Endodermal cell (in vitro differentiated cells): ENCODE results near the gene TXK. TPM values are rescaled to one million over a fixed set of nuclear protein-coding genes. Genes with fewer than 3 reads are reported as not detected.

Source experiments
- DNase-seq: peaks from one replicate; pipeline ENCODE4 v3.0.0-alpha.2; 2017
- H3K27ac ChIP-seq: 2 replicates; pipeline ENCODE4 v1.5.1; 2013; ENCODE audit warnings: mild to moderate bottlenecking, low read depth, low read length, moderate library complexity
- H3K27me3 ChIP-seq: 2 replicates; pipeline ENCODE4 v1.6.1; 2013; ENCODE audit warnings: mild to moderate bottlenecking, low read length, moderate library complexity; ENCODE audit not compliant: insufficient read depth, control insufficient read depth, poor library complexity, severe bottlenecking
- H3K36me3 ChIP-seq: 2 replicates; pipeline ENCODE4 v1.7.0; 2013; ENCODE audit warnings: mild to moderate bottlenecking, low read length, moderate library complexity; ENCODE audit not compliant: control insufficient read depth, insufficient read depth
- H3K4me1 ChIP-seq: one replicate; pipeline ENCODE4 v1.7.0; 2013; ENCODE audit warnings: low read length; ENCODE audit not compliant: control insufficient read depth, insufficient read depth
- H3K4me3 ChIP-seq: 2 replicates; pipeline ENCODE4 v1.5.1; 2013; ENCODE audit warnings: mild to moderate bottlenecking, low read length, moderate library complexity
- H3K9ac ChIP-seq: 2 replicates; pipeline ENCODE4 v1.6.1; 2013; ENCODE audit warnings: mild to moderate bottlenecking, low read length, moderate library complexity; ENCODE audit not compliant: poor library complexity, severe bottlenecking; ENCODE audit errors: extremely low read depth
- H3K9me3 ChIP-seq: 2 replicates; pipeline ENCODE4 v1.6.1; 2013; ENCODE audit warnings: mild to moderate bottlenecking, low read length, moderate library complexity; ENCODE audit not compliant: control insufficient read depth
- H3K27ac Mint-ChIP-seq: 2 replicates; pipeline ENCODE4 v1.8.0; 2020; ENCODE audit warnings: mixed read lengths
- H3K27me3 Mint-ChIP-seq: 2 replicates; pipeline ENCODE4 v1.8.0; 2021; ENCODE audit warnings: mild to moderate bottlenecking, mixed read lengths; ENCODE audit not compliant: insufficient read depth
- H3K36me3 Mint-ChIP-seq: 2 replicates; pipeline ENCODE4 v1.8.0; 2020; ENCODE audit warnings: low read depth, mixed read lengths
- H3K4me1 Mint-ChIP-seq: 2 replicates; pipeline ENCODE4 v1.8.0; 2020; ENCODE audit warnings: mixed read lengths
- H3K4me3 Mint-ChIP-seq: 2 replicates; pipeline ENCODE4 v1.8.0; 2020; ENCODE audit warnings: mild to moderate bottlenecking, moderate library complexity, mixed read lengths
- H3K9me3 Mint-ChIP-seq: 2 replicates; pipeline ENCODE4 v1.8.0; 2020; ENCODE audit warnings: mild to moderate bottlenecking, mixed read lengths
- WGBS, 2 experiments: methylation state at CpG; one replicate each; pipeline versions ENCODE4 v1.1.5 to v1.1.7; 2013; ENCODE audit warnings: missing lambda C conversion rate in 2 of 2, mixed read lengths in 1 of 2; ENCODE audit not compliant: insufficient coverage in 1 of 2, insufficient read length in 1 of 2; 5-methylcytosine and 5-hydroxymethylcytosine counted together
- total RNA-seq, 2 donors: library from RNA; stranded (reverse); fragmentation: NEBNext Ultra II Directional in 1 of 2; extraction: Animal tissue kit (Norgen Biotek cat#: 25700) in 1 of 2; gene quantifications; 2 replicates in 1 of 2; 3 replicates in 1 of 2; pipeline ENCODE4 v1.2.1, GENCODE V29; 2021
- TF ChIP-seq, protein P1 (sequence below): fragments of 200-600 bp; sonication (generic); conservative IDR thresholded peaks from 2 replicates; pipeline ENCODE4 v1.5.0; 2021; ENCODE audit warnings: antibody characterized with exemption, mild to moderate bottlenecking

TXK gene
- total RNA-seq, 2 donors from 2014 or later: 0.66 to 0.68 TPM

DNA sequence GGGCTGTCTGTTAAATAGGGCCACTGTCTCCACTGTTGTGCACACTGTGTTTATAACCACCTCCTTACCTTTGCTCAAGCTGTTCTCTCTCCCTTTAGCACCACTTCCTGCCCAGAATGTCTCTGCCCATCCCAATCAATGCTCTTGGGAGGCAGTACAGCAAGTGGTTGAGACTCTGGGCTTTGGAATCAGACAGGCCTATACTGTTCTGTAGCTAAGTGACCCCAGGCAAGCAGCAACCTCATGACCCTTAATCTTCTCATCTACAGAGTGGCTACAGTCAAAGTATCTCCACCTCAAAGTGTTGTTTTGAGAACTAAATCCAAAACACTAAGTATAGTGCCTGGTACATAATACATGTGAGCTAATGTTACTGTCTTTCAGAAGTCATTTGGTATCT lies 3.8 kb upstream of the TXK start:
- no peaks in the 10 kb centered on the region for H3K4me1 ChIP-seq
- H3K27ac Mint-ChIP-seq: no peak overlapping the region

DNA sequence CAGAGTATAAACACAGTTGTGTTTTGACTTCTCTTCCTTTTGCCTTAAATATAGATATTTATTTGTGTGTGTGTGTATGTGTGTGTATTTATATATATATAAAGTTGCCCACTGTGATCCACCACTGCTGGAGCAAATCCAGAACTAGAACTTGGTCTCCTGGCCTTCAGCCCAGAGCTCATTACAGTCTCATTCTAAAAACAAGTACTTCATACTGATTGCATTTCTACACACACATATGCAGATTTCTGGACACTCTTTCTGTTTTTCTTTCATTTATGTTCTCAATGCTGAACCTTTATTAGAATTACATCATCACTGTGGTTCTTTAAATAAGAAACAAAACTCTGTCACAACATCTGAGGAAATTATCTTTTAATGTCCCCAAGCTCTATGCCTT lies 381 bp downstream of the TXK start:
- TF ChIP-seq, protein P1, sequence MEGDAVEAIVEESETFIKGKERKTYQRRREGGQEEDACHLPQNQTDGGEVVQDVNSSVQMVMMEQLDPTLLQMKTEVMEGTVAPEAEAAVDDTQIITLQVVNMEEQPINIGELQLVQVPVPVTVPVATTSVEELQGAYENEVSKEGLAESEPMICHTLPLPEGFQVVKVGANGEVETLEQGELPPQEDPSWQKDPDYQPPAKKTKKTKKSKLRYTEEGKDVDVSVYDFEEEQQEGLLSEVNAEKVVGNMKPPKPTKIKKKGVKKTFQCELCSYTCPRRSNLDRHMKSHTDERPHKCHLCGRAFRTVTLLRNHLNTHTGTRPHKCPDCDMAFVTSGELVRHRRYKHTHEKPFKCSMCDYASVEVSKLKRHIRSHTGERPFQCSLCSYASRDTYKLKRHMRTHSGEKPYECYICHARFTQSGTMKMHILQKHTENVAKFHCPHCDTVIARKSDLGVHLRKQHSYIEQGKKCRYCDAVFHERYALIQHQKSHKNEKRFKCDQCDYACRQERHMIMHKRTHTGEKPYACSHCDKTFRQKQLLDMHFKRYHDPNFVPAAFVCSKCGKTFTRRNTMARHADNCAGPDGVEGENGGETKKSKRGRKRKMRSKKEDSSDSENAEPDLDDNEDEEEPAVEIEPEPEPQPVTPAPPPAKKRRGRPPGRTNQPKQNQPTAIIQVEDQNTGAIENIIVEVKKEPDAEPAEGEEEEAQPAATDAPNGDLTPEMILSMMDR: no peak
- no peaks in the 10 kb centered on the region for H3K36me3 ChIP-seq
- no peaks in the 10 kb centered on the region for H3K27me3 Mint-ChIP-seq
- H3K27ac Mint-ChIP-seq: peak overlapping the region; percentile 35
- peaks cover 31% of the 10 kb centered on the region for H3K4me1 Mint-ChIP-seq
- no peaks in the 10 kb centered on the region for H3K27me3 ChIP-seq
- DNase-seq: no peak
- peaks cover 17% of the 10 kb centered on the region for H3K36me3 Mint-ChIP-seq
- H3K9me3 Mint-ChIP-seq: no peaks in the 10 kb centered on the region
- H3K27ac ChIP-seq: no peak overlapping the region
- no peaks in the 10 kb centered on the region for H3K9me3 ChIP-seq
- H3K9ac ChIP-seq: no peak overlapping the region
- no peak overlapping the region for H3K4me3 ChIP-seq
- no peak overlapping the region for H3K4me3 Mint-ChIP-seq
- H3K4me1 ChIP-seq: peaks cover 9% of the 10 kb centered on the region

More for the DNA sequence above, 3.8 kb upstream of the TXK start:
- H3K9ac ChIP-seq: no peak overlapping the region
- H3K9me3 ChIP-seq: no peaks in the 10 kb centered on the region
- Mint-ChIP-seq H3K36me3 (peaks cover 18% of the 10 kb centered on the region), H3K4me3 (no peak overlapping the region), H3K4me1 (peaks cover 1% of the 10 kb centered on the region), H3K9me3 (no peaks in the 10 kb centered on the region), H3K27me3 (no peaks in the 10 kb centered on the region)
- no peaks in the 10 kb centered on the region for H3K36me3 ChIP-seq
- no peak overlapping the region for H3K27ac ChIP-seq
- no peak for DNase-seq
- H3K4me3 ChIP-seq: no peak overlapping the region
- TF ChIP-seq, protein P1: no peak
- no peaks in the 10 kb centered on the region for H3K27me3 ChIP-seq

DNA sequence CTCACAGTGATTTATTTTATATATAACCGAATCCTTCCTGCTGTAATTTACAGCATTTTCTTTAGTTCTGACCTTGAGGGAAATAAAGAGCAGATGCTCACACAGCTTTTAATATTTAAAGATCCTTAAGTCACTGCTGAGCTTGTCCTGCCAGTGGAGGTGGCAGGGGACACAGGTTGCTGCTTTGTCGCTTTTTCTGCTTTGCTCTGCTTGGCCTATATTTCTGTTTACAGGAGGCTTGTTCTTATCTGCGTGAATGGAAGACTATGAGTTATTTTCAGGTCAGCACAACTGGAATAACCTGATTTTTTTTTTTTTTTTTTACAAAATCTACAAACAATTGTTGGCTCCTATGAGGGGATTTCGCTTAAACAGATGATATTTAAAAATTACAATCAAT lies 2.3 kb downstream of the TXK start:
- peaks cover 13% of the 10 kb centered on the region for H3K4me1 ChIP-seq
- TF ChIP-seq, protein P1: no peak
- no peaks in the 10 kb centered on the region for H3K27me3 ChIP-seq
- Mint-ChIP-seq H3K36me3 (peaks cover 13% of the 10 kb centered on the region), H3K4me3 (no peak overlapping the region), H3K4me1 (peaks cover 47% of the 10 kb centered on the region), H3K27me3 (no peaks in the 10 kb centered on the region), H3K27ac (peak overlapping the region; percentile 64), H3K9me3 (no peaks in the 10 kb centered on the region)
- no peak overlapping the region for H3K4me3 ChIP-seq
- no peak for DNase-seq
- H3K27ac ChIP-seq: no peak overlapping the region
- H3K36me3 ChIP-seq: no peaks in the 10 kb centered on the region
- no peak overlapping the region for H3K9ac ChIP-seq
- H3K9me3 ChIP-seq: no peaks in the 10 kb centered on the region
- WGBS, 2 experiments: 81 to 86% methylated on average over 1 to 4 of the region's 4 CpGs
